Suppressor macrophage (primary cell): Measurements from ENCODE around the gene PPP1R1C.

Source experiments
- DNase-seq, 4 experiments: peaks; one replicate each; pipeline ENCODE4 v3.0.0-alpha.2; 2020 to 2022

Gene PPP1R1C

DNA sequence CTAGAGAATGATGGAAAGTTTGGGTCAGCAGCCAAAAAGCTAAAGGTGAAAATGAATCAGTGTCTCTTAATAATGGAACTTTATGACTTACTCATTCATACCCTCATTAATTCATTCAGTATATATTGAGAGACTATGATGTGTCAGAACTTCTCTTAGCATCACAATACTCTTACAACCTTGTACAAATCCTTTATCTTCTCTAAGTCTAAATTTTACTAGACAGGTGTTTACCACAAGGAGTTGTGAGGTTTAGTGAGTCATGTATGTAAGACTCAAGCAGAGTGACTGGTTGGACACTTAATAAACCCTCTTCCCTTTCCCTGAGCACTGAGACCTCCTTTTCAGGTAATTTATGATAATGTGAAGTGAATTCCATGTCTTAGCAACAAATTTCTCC is 129.6 kb downstream of the PPP1R1C start:
- no peak for DNase-seq

DNA sequence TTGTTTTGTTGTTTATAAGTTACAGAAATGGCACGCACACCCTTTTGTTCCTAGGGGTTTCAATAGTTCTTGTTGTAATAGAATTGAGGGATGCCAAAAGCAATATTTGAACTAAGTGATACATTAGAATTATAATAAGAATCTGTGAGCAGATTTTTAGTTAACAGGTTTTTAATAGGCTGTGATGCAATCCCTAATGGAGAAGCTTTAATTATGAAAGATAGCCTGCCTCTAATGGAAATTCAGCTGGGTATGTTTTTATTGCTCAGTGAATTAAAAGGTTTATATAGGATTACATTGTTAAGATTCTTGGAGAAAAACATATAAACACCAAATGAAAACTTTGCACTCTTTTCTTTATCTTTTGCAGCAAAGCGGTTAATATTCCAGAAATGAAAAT is 131.1 kb downstream of the PPP1R1C start:
- DNase-seq: no peak

DNA sequence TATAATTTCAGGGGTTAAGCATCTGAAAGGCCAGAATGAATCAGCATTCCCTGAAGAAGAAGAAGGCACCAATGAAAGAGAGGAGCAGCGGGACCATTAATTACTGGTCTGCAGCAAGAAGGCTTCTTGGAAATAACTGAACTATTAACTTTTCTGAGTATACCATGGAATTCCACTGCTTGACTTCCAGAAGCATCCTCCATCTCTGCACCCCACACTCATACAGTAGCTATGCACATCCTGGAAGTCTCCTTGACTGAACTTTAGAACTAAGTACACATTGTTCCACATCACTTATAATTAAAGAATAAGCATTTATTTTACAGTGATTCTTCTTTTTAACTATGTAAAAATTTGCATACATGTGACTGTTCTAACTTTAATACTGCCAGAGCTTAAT is 131.5 kb downstream of the PPP1R1C start:
- DNase-seq: no peak

DNA sequence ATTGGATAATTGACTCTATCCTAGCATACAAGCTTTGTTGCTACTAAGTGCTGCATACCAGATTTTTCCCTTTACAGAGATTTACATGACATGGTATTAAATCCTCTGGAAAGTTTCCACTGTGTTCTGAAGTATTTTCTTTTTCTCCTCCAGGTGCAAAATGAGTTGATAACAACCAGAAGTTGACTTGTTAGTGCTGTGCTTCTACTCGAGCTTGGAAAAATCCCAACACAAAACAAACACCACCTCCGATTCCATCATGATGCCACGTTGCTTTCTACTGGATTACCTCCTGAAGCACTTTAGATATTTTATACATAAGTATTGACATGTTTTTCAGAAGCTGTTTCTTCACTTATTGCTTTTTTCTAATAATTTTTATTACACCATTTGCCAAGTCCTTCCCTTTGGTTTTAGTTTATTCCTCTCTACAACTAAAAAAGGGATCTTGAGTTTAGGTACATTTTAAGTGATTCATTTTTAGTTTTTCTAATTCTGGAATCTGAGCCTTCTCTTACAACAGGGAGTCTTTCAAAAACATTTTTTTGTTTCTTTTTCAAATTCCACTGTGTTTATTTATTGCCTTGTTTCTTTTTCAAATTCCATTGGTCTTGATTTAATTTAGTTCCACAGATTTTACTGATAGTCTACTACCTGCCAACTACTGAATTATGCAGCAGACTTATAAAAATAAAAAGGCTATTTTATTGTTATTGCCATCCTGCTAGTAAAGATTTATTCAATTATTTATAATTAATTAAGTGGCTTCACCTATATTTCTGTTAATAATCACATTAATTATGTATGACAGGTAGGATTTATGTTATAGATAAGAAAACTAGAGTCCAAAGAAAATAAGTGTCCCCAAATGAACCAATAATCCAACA is 143.4 kb downstream of the PPP1R1C start:
- no peak for DNase-seq

DNA sequence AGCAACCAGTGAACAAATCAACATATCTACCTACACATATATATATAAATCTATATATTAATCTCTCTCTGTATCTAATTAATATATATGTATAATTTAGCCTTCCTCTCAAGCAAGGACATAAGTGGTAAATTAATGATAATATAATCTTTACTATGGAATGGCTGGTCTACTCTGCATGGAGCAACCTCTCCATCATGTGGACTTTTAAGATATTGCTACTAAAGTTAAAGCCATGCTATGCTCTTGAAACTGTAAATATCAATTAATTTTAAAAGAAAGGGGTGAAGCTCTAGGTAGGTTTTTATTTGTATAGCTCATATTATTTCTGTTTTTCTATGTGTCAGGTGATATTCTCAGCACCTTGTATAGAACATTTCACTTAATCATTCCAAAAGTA is 147.0 kb downstream of the PPP1R1C start:
- DNase-seq: no peak

DNA sequence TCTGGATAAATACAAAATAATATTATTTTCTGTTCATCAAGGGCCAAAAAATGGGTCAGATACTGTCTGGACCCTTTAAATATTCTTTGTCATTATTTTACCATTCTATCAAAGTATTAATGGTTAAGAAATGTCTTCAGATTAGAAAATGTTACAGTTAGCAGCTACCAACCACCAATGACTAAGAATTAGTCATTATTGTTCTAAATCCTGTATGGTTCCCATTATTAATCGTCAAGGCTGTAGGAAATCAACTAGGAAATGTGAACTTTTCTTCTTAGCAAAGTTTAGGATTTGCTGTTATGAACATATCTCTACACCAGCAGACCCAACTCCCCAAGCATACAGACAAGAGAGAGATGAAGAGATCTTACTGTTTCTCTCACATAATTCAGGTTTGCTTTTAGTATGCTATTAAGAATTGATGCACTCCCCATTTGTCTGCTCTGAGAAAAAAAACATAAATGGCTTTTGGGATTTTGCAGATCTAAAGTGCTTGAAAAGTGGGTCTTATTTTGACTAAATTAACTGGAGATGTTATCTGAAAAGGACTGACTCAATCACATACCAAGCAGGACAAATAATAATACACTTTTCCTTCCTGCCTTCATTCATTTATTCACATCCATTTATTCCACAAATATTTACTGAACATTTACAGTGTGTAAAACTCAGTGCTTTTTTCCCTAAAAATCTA is 147.7 kb downstream of the PPP1R1C start:
- DNase-seq: no peak

DNA sequence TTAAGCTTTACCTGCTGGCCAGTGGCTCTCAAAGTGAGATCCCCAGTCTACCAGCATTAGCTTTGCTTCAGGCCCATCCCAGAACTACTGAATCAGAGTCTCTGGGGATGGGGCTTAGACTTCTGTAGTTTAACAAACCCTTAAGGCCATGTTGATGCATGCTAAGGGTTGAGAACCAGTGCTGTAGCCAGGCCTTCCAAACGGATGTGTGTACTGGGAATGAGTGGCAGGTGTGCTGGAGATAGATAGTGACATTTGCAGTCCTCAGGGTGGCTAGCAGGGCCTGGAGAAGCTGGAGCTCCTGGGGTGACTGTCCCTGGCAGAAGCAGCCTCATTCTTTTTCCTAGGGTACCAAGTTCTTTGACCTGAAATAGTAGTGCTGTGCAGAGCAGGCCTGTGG is 148.5 kb downstream of the PPP1R1C start:
- DNase-seq: no peak

DNA sequence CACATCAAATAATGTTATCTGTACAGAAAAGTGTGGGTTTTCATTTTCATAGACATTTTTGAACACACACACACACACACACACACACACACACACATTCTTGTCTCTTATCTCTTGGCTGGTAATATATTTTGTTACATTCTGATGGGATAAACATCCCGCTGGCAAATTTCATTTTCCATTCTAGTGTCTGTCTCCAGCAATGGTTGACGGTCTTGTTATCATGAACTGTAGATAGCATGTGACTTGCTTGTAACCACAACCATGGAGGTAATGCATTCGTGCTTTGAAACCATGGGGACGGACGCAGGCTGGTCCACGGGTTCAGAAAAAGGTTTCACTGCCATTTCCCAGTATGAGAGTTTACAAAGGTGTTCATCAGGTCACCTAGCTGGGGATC is 156.4 kb downstream of the PPP1R1C start:
- DNase-seq: no peak

DNA sequence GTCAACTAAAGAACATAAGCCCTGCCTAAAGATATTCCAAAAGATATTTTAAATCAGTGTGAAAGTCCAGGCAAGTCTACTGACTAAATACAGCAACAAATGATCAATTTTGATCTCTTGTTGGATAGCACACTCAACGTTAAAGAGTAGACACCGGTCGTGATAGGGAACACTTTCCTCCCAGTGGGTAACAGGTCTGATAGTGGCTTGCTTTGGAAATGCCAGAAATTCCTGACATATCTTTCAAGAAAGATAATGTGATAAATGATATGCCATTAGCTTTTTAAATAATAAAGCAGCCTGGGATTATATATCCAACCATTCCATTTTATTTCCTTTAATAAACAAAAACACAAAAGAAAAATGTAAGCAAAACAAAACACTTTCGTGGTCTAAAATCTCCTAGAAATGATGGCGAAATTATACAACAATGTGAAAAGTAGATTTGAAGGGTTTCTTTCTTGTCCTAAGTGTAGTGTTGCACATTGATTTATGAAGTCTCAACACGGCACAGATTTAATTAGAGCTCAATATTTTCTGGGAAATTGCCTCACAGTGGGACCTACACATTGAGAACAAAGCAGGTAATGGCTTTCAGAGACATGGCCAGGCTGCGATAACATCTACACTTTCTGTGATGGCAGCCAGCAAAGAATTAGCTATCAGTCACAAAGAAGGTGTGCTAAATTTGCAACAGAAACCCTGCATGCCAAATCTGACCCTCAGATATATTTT is 158.6 kb downstream of the PPP1R1C start:
- no peak for DNase-seq

DNA sequence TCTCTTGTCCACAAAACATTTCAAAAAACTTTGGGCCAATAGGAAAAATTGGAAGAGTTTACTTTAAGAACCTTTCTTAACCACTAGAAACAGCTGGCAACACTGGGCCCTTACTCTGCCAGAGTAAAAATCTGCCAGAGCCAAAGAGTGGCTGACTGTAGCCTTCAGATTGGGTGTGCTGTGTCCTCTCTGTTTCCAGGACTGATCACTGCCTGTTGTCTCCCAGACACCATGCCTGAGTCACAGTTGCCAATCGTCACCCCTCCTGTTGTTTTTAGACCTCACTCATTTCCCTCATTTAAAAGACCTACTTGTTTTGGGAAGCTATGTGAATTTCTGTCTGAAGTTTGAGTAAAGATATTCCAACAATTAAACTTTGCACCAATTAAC is 159.1 kb downstream of the PPP1R1C start:
- DNase-seq: no peak

DNA sequence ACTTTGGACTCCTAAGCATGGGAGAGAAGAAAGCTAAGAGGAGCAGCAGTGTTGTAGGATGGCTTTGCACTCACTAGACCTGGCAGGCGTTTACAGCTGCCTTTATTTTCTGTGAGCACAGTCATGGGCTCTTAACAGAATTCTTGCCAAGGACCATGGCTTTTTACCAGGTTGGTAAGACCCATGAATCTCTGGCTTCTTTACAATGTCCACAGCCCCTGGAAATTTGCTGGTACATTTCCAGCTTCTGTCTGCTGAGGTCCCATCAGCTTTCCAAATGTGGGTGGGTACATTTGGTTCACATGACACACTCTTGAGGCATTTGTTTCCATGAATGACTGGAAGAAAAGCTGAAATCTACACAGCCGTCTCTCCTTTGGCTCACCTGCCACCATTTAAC is 162.7 kb downstream of the PPP1R1C start:
- DNase-seq: no peak

DNA sequence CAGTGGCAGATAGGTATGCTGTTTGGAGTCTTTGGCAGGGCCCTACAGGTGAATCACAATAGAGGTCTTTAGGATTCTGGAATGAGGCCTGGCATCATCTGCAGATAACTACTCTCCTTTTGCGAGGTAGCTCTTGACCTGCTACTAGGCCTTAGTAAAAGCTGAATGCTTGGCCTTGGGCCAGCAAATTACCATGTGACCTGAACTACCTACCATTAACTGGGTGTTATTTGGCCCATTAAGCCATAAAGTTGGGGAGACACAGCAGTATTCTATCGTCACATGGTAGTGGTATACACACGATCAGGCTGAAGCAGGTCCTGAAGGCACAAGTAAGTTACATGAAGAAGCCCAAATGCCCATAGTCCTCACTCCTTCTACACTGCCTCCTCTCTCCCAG is 178.2 kb downstream of the PPP1R1C start:
- no peak for DNase-seq

DNA sequence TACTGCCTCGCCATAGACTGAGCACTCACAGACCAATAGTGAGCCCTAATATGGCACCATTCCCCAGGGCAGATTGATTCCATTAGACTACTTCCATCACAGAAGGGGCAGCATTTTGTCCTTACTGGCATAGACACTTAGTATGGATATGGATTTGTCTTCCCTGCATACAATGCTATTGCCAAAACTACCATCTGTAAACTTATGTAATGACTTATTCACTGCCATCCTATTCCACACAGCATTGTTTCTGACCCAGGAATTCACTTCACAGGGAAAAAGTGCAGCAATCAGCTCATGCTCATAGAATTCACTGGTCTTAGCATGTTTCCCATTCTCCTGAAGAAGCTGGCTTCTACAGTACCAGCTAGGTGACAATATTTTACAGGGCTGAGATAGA is 179.0 kb downstream of the PPP1R1C start:
- DNase-seq: no peak

DNA sequence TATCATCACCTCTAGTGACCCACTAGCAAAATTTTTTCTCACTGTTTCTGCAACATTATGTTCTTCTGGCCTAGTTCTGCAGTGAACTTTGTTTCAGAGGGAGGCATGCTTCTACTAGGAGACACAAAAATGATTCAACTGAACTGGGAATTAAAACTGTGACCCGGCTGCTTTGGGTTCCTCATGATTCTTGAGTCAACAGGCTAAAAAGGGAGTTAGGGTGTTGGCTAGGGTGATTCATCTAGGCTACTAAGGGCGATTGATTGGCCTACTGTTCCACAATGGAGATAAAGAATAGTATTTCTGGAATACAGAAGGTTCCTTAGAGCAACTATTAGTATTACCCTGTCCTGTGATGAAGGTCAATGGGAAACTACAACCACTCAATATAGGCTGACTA is 179.5 kb downstream of the PPP1R1C start:
- DNase-seq: no peak

DNA sequence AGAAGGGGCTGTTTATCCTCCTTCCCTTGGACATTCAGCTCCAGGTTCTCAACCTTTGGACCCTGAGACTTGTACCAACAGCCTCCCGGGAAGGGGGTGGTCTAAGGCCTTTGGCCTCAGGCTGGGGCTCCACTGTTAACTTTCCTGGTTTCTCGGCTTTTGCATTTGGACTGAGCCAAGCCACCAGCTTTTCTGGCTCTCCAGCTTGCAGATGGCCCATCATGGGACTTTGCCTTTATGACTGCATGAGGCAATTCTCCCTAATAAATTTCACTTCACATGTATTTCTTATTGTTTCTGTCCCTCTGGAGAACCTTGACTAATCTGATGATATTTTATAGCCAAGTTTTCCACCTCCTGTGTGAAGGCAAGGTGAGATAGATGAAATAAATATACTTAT is 180.8 kb downstream of the PPP1R1C start:
- no peak for DNase-seq

DNA sequence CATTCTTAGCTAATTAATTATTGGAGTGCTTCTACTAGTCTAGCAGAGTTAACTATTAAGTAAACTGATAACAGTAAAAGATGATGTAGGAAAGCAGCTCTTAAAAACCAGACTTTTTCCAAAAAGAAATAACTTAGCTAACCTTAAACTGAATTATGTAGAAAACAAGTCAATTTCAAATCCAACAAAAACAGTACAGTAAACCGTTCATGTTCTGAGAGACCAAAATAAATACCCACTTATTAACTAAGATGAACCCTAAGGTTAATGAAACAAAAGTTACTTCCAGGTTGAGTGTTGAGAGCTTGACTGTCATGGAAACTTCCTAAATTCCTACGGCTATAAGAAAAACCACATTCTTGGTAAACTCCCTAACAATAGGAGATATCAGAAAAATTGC is 181.2 kb downstream of the PPP1R1C start:
- DNase-seq: no peak
